A549 (cell line): Measurements from ENCODE around the gene ACACA.

Experiments
- BHLHE40 ChIP-seq: IDR thresholded peaks from 2 replicates; pipeline ENCODE4 v1.6.1; 2012; ENCODE audit warnings: low read depth, low read length, inconsistent platforms
- CBX2 ChIP-seq: fragments of 200-600 bp; sonication (generic); IDR thresholded peaks from 2 replicates; pipeline ENCODE4 v1.6.1; 2016; ENCODE audit warnings: low read depth, mild to moderate bottlenecking, borderline replicate concordance
- CEBPB ChIP-seq, 2 experiments: fragments of >200 bp in 1 of 2; sonication (Bioruptor Twin) in 1 of 2; formaldehyde crosslinking in 1 of 2; IDR thresholded peaks; 2 replicates each; pipeline ENCODE4 v1.6.1; 2012 to 2016
- CHD2 ChIP-seq: fragments of 150-350 bp; IDR thresholded peaks from 2 replicates; pipeline ENCODE4 v1.6.1; 2014; ENCODE audit warnings: low read length; ENCODE audit not compliant: partially characterized antibody
- ESRRA ChIP-seq: fragments of 150-350 bp; IDR thresholded peaks from 2 replicates; pipeline ENCODE4 v1.6.1; 2014; ENCODE audit warnings: mild to moderate bottlenecking, low read length, borderline replicate concordance
- MYC ChIP-seq: IDR thresholded peaks from 2 replicates; pipeline ENCODE4 v1.6.1; 2012; ENCODE audit warnings: mild to moderate bottlenecking, inconsistent platforms, low read length, improper control_type of control experiment, borderline replicate concordance
- POLR2A ChIP-seq: IDR thresholded peaks from 2 replicates; pipeline ENCODE4 v1.6.1; 2012; ENCODE audit warnings: mild to moderate bottlenecking, low read length
- RARB ChIP-seq: fragments of 250-450 bp; sonication (Bioruptor Pico); IDR thresholded peaks from 2 replicates; pipeline ENCODE4 v1.8.0; 2021; ENCODE audit warnings: mild to moderate bottlenecking, moderate library complexity
- RNF2 ChIP-seq: fragments of 200-600 bp; sonication (generic); IDR thresholded peaks from 2 replicates; pipeline ENCODE4 v1.6.1; 2016; ENCODE audit warnings: low read depth, mild to moderate bottlenecking, antibody characterized with exemption, moderate library complexity, borderline replicate concordance
- TF ChIP-seq, protein P1 (sequence below): fragments of >200 bp; sonication (Bioruptor Twin); formaldehyde crosslinking; IDR thresholded peaks from 3 replicates; pipeline ENCODE4 v1.5.1; 2016

DNA sequence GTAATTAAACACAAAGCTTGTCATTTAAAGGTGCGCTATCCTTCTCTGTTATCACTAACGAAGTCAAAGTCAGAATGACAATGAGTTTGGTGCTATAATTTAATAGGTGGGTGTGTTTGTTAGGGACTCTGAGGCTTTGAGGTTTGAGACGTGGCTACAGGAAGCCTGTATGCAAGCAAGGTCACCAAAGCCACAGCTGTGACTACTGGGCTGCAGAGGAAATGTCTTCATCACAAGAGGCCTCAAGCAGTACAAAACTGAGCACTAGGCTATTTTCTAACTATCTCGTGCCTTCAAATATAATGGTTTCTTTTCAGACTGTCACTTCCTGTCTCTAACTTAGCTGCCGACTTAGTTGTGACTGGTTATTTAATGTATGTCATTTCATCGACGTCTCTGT is 316.7 kb downstream of the ACACA start:
- TF ChIP-seq RARB (CRISPR knock-in tag) (no peak), POLR2A (no peak), CHD2 (no peak), CBX2 (no peak), MYC (no peak), RNF2 (no peak), BHLHE40 (no peak), ESRRA (no peak), CEBPB (IDR thresholded peaks at IDR 0.05) (no peak)
- TF ChIP-seq, protein P1, sequence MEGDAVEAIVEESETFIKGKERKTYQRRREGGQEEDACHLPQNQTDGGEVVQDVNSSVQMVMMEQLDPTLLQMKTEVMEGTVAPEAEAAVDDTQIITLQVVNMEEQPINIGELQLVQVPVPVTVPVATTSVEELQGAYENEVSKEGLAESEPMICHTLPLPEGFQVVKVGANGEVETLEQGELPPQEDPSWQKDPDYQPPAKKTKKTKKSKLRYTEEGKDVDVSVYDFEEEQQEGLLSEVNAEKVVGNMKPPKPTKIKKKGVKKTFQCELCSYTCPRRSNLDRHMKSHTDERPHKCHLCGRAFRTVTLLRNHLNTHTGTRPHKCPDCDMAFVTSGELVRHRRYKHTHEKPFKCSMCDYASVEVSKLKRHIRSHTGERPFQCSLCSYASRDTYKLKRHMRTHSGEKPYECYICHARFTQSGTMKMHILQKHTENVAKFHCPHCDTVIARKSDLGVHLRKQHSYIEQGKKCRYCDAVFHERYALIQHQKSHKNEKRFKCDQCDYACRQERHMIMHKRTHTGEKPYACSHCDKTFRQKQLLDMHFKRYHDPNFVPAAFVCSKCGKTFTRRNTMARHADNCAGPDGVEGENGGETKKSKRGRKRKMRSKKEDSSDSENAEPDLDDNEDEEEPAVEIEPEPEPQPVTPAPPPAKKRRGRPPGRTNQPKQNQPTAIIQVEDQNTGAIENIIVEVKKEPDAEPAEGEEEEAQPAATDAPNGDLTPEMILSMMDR: no peak
